BJ (cell line): ENCODE data around the gene ABCC4. TPM values are rescaled to one million over a fixed set of nuclear protein-coding genes. Genes with fewer than 3 reads are reported as not detected.
"Not testable (repeated sequence)": the region's sequence is repeated elsewhere in the genome, so short reads cannot be mapped to it uniquely, and the experiment has no call there.

ENCODE experiments used
- CTCF ChIA-PET: fragments of 350-600 bp; formaldehyde crosslinking; extraction: SDS; loops from one replicate; lab custom pipeline; 2021; ENCODE audit warnings: antibody characterized with exemption, inconsistent platforms; lab: Yijun Ruan, JAX
- POLR2A ChIA-PET: fragments of 300-600 bp; sonication (Branson Sonifier 250); formaldehyde crosslinking; extraction: SDS; loops from one replicate; lab custom pipeline; 2021; ENCODE audit warnings: antibody characterized with exemption; lab: Charles Lee
- DNase-seq: peaks from one replicate; pipeline ENCODE4 v3.0.0-alpha.2; 2011; ENCODE audit warnings: low read depth
- H3K27me3 ChIP-seq: 2 replicates; pipeline ENCODE4 v1.6.0; 2011; ENCODE audit warnings: low read length; ENCODE audit not compliant: control insufficient read depth, insufficient read depth
- H3K36me3 ChIP-seq: 2 replicates; pipeline ENCODE4 v1.5.1; 2011; ENCODE audit warnings: low read length; ENCODE audit not compliant: control insufficient read depth, insufficient read depth
- H3K4me3 ChIP-seq: 2 replicates; pipeline ENCODE4 v1.5.1; 2011; ENCODE audit warnings: low read depth, mild to moderate bottlenecking, control low read depth, low read length
- CTCF ChIP-seq: IDR thresholded peaks from 2 replicates; pipeline ENCODE4 v1.5.1; 2011; ENCODE audit warnings: low read depth, mild to moderate bottlenecking, control low read depth, inconsistent platforms, low read length, moderate library complexity; ENCODE audit not compliant: insufficient read depth
- polyA plus RNA-seq: library from polyadenylated mRNA; depleted of rRNA; stranded (reverse); fragments of >200 nt; gene quantifications from 2 replicates; pipeline ENCODE4 v1.2.3, GENCODE V29; 2011

The ABCC4 gene
- polyA plus RNA-seq, 1 experiment = 11.2 TPM

GRCh38 chr13:95204231-95204765 lies 97.0 kb downstream of the ABCC4 start:
- H3K4me3 ChIP-seq = no peak overlapping the region
- H3K36me3 ChIP-seq = peaks cover 2% of the 10 kb centered on the region
- CTCF ChIA-PET = interaction anchor here (3.2 kb wide), 1 partner anchor 12 kb away, joined by 16 read pairs; no protein-coding TSS in a partner anchor
- TF ChIP-seq CTCF = no peak
- no peaks in the 10 kb centered on the region for H3K27me3 ChIP-seq
- POLR2A ChIA-PET = no interaction called here
- DNase-seq = no peak

- no peak for DNase-seq
- no peak overlapping the region for H3K4me3 ChIP-seq
- TF ChIP-seq CTCF = no peak
- peaks cover 2% of the 10 kb centered on the region for H3K36me3 ChIP-seq
- ChIA-PET POLR2A (no interaction called here), CTCF (interaction anchor here (1.4 to 3.2 kb wide), 3 partner anchors 9 to 83 kb away, joined by 4 to 16 read pairs (median 11); no protein-coding TSS in a partner anchor)
- no peaks in the 10 kb centered on the region for H3K27me3 ChIP-seq
Observed at GRCh38 chr13:95201814-95202651, 99.2 kb downstream of the ABCC4 start.

- POLR2A ChIA-PET, H3K4me3 ChIP-seq, H3K27me3 ChIP-seq, H3K36me3 ChIP-seq, DNase-seq: not testable (repeated sequence)
- CTCF ChIA-PET = interaction anchor here (0.6 to 3.2 kb wide), 2 partner anchors 11 to 180 kb away, joined by 3 to 11 read pairs; no protein-coding TSS in a partner anchor
Observed at GRCh38 chr13:95200386-95200957, 100.8 kb downstream of the ABCC4 start.

- ChIA-PET POLR2A (no interaction called here), CTCF (interaction anchor here (0.6 to 3.2 kb wide), 2 partner anchors 10 to 181 kb away, joined by 3 to 11 read pairs; no protein-coding TSS in a partner anchor)
Observed at GRCh38 chr13:95199896-95200295, 101.4 kb downstream of the ABCC4 start.

GRCh38 chr13:95198606-95199005 lies 102.6 kb downstream of the ABCC4 start:
- H3K27me3 ChIP-seq, DNase-seq, H3K4me3 ChIP-seq, H3K36me3 ChIP-seq, POLR2A ChIA-PET: not testable (repeated sequence)
- CTCF ChIA-PET = interaction anchor here (10.9 kb wide), 1 partner anchor 182 kb away, joined by 325 read pairs; no protein-coding TSS in a partner anchor

More at GRCh38 chr13:95199896-95200295, 101.4 kb downstream of the ABCC4 start:
- Histone ChIP-seq H3K36me3 (peaks cover 2% of the 10 kb centered on the region), H3K27me3 (no peaks in the 10 kb centered on the region), H3K4me3 (no peak overlapping the region)
- no peak for DNase-seq
- no peak for TF ChIP-seq CTCF

GRCh38 chr13:95197548-95197947 lies 103.7 kb downstream of the ABCC4 start:
- CTCF ChIA-PET = interaction anchor here (0.9 to 10.9 kb wide), 4 partner anchors 9 to 207 kb away, joined by 3 to 325 read pairs (median 4); no protein-coding TSS in a partner anchor
- Histone ChIP-seq H3K27me3 (no peaks in the 10 kb centered on the region), H3K4me3 (no peak overlapping the region), H3K36me3 (0 out of 2 replicates have a peak, but pooled peaks cover 1% of the 10 kb centered on the region)
- TF ChIP-seq CTCF = no peak
- POLR2A ChIA-PET = no interaction called here
- DNase-seq = no peak
